NCI-H2171 treated with DMSO at 0.1 percent for 48 hours (cell line): Measurements from ENCODE around the gene CACNA1C.

ENCODE experiments used
- DNase-seq: peaks from one replicate; lab custom pipeline; 2025; lab: John Stamatoyannopoulos, UW

The CACNA1C gene

DNA sequence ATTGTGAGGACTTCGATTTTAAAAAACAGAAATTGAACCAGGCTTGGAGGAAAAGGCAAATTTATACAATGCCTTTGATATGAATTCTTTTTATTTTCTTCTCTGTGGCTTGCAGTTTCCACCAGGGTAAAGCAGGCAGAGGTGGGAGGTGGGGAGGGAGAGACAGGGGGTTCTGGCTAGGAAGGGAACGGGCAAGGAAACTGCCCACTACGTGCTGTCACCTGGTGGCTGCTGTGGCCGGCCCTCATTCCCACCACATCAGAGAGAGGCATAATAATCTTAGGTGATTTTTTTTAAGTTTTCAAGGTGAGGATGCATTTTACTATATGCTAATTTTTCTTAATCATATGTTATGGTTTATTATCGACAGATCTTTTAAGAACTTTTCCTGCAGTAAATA, 145.8 kb downstream of the CACNA1C start:
- no peak for DNase-seq

DNA sequence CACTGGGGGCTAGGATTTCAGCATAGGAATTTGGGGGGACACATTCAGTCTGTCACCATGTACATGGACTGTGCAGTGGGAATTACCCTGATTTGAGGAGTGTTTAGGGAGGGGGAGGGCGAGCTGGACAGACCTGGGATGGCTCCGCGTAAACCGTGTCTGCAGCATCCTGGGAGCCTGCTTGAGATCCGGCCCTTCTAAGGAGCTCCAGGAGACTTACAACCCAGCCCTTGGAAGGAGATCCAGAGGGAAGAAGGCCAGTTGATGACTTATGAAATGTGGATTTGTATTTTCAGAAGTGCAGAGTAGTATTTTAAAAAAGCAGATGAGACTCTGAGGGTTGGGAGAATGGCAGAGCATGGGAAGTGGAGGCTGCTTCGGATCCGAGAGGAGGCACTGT, 153.2 kb downstream of the CACNA1C start:
- no peak for DNase-seq

DNA sequence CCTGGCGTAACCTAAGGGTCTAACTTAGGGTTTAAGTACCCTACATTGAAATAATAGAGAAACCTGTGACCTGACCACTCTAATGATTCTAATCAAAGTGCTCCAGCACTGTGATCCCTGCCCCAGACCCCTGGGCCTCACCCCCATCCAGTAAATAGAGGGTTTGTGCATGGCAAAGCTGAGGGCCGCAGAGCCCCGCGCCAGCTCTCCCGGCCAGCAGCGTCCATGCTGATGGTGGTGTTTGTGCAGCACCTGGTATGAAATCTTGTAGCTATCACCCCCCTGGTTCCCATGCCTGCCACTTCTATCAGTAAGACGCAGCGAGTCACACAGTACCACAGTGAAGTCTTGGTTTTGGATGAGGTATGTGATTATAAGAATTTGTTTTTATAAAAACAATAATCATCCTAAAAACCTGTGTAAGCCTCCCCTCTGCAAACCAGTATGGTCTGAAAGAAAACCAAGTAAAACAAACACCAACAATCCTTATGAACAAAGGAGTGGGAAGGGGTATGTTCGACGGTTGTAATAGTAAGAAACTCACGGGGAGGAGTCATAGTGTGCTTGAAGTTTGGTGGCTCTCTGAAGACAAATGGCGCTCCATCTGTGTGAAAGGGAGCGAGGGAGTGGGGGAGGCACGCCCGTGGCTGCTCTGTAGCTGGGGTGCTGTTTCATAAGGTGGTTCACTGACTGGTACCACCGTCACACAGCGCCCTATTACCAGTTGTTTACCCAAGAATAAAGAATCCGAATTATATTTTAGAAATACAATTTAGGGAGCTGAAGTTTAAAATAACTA, 156.2 kb downstream of the CACNA1C start:
- DNase-seq: no peak

DNA sequence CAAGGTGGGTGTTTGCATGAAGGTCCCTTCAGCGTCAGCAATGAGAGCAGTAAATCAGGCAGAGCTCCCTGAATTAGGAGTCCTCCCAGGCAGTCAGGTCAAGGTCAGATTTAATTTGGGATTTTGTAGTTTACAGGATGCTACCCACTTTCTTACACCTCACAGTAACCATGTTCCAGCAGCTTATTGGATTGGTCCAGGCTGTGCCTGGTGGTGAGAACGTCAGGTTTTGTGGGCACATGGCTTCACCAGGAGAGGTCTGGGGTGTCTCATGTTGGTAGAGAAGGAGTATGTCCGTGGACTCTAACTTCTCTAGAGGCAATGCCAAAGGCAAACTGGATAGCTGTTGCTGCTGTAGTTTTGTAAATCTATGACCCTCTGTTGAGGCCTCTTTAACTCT, 158.3 kb downstream of the CACNA1C start:
- DNase-seq: no peak

DNA sequence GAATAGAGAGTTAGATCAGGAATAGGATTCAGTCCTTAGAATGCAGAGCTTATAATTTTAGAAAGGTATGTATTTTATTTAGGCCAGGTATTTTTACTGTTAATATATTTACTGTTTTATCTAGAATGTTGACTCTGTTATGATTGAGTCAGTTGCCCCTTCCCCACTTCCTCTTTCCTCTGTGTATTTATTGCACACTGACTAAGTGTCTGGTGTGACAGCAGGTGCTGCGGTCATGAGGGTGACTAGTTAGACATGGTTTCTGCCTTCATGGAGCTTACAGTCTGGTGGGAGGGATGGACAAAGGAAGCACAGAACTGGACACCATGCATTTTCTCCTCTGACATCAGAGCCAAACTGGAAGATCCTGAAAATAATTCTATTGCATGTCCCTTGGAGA, 159.8 kb downstream of the CACNA1C start:
- no peak for DNase-seq

DNA sequence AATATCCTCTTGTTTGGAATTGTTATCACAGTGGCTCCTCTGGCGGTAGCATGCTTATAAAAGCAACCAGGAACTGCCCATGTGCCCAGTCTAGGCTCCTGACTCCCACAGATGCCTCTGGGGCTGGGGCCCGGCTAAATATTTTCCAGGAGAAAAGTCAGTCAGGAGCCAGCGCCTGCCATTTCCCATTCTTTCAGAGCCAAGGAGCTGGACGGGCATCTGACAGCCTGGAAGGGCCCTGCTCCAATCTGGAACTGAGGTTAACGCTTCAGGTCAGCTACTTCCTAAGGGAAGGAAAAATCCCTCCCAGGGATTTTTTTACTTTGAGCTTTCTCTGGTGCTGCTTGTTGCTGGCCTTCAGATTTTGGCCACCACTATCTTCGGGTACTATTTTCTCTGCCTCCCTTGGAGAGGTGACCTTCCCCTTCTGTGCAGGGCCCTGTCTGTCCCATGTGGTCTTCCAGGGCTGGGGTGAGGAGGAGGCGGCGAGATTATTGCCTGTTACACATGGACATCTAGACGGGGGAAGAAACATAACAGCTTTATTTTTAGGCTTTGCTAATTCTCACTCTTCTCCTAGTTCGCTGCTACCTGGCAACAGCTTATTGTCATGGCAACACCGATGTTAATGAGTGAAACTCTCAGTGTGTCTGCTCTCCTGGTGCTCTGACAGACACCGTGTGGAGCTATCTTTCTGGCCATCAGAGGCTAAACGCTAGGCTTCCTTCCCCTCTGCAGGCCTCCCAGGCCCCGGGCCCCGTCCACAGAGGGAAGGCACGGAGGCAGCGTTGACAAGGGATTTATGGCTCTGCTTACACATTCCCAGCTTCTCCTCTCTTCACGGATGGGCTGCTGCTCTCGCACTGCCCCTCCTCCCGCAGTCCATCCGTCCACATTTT, 160.4 kb downstream of the CACNA1C start:
- no peak for DNase-seq

DNA sequence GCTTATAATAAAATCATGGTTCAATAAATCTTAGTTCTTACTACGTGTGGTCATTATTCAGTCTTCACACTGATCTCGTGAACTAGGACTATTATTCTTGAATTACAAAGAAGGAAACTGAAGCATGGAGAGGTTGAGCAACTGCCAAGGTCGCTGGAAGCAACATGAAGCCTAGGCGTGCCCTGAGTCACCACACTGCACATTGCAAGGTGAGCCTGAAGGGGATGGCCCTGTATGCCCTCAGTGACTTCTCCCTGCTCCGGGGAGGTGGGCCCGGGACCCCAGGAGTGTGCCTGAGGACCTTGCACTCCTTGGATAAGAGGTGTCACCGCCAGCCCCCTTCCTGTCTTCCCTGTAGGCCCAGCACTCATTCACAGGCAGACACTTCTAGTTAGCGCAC, 161.6 kb downstream of the CACNA1C start:
- DNase-seq: no peak

DNA sequence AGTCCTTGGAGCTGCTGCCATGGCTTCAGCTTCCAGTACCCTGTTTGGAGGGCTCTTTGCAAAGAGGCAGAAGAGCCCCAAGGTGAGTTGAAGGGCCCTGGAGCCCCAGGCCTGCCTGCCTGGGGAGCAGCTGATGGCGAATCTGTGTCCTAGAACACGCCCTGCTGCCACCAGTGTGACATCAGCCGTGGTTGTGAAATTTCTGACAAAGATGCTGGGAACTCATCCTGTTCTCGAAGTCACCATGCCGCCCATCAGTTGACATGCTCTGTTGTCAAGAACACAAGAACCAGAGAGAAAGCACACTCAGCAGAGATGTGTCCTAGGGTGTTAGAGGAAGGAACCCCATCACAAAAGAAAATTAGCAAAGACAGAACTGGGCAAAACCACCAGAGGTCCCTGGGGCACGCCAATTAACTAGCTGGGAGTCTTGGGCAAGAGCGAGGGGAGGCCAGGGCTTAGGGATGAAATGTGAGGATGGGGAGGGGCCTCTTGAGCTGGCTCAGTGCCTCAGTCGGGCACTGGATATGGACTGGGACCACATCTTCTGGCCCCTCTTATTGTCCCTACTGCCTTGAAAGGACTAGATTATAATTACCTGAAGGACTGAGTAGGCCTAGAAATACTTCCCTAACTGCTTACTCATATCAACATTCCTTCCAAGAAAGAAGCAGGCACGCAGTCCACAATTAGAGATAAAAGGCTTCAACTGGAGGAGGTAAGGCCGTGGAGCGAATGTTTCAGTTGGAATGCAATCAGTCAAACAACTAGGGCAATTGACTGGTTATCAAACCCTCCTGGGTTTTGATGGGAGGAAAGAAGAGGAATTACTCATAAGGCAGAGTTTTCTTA, 163.1 kb downstream of the CACNA1C start:
- DNase-seq: no peak

DNA sequence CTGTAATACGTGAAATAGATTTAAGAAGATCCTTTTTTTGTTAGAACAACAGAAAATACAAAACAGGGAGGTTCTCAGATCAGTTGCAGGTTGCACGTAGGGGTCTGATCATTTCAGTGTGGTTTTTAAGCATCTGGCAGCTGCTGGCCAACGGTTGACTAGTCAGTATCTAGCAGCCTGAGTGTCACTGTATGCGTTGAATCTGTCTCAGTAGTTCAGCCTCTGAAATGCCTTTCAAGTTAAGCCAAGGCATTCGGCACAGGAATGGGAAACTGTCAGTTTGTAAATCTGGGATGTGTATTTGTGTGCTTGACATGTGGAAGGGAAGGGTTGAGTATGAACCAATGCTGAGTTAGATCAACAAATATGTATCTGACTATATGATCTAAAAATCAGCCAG, 165.9 kb downstream of the CACNA1C start:
- DNase-seq: no peak

DNA sequence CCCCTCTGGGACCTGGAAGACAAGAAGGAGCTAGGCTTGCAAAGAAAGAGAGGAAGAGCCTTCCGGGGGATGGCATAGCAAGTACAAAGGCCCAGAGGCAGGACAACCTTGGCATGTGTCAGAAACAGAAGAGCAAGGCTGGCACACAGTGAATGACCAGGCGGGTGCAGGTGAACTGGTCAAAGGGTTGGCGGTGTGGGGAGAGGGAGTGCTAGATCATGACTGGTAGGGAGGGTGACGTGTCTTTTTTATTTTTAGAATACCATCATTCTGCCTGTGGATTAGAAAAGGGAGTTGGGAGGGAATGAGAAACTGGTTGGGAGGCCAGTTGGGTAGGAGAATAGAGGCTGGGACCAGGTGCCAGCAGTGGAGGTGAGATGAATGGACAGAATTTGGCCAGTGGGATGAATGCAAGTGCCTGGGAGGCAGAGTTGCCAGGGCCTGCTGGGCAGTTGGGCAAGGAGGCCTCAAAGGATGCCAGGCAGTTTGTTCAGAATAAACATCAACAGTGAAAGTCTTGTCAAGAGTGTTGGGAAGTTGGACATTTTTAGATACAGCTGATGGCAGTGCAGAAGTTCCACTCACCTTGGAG, 168.3 kb downstream of the CACNA1C start:
- DNase-seq: no peak

DNA sequence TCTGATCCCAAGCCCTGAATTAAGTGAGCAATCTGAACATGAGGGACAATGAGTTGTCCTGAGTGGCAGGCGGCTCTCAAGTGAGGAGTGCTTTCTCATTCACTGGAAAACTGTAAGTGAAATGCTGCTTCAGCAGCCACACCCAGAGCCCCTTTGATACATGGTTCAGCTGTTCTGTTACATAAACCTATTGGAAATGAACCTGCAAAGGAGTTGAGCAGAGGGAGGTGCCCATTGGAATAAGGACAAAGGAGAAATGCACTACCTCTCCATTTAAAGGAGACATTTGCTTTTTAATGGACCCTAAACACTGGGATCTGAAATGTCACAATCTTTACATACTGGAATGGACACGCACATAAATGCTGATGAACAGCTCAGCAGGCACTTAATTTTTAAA, 169.9 kb downstream of the CACNA1C start:
- DNase-seq: no peak

DNA sequence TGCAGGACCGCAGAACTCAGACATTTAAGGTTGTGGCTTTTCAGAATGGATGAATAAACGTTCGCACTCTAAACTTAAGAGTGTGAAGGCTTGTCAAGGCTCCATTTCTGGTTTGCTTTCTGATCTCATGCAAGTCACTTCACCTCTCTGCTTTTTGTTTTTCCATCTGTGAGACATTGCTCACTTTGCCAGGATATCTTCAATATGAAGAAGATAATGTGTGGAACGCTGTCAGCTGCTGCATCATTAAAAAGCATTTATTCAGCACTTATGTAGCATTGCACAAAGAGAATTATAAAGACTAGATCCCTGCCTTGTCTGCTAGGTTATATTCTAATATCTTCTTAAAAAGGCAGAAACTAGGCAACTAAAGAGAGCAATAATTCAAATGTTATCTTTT, 172.2 kb downstream of the CACNA1C start:
- no peak for DNase-seq

DNA sequence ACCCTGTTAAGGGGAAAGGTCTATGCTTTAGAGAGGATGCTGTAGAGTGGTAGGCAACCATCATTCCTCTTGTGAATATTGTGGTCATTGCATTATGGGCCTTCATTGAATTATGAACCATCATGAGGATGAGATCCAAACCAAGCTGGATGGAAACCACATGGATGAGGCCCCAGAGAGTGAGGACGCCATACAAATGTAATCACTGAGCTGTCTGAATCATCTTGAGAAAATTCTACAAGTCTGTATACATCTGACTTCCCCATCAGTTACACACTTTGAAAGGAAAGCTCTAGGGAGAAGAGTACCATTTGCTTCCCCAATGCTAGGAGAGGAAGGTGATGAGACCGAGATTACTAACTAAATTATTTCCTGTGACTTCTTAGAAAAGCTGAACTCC, 172.9 kb downstream of the CACNA1C start:
- no peak for DNase-seq

DNA sequence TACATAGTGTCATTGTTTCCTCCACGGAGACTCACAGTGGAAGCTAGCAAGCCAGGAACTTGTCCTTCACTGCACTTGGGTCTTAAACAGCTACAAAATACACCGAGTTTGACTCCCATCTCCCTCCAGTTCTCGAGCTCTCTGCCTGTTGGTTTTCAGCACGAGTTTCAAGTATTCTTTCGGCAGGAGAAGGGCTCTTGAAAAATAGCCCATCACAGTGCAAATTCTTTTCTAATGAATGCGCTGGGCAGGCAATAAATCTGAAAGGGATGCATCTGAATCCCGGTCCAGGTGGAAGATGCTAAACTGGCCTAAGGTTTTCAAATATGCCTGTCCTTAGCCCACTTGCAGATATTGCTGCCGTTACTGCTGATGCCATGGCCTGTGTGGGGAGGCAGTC, 173.9 kb downstream of the CACNA1C start:
- DNase-seq: no peak

DNA sequence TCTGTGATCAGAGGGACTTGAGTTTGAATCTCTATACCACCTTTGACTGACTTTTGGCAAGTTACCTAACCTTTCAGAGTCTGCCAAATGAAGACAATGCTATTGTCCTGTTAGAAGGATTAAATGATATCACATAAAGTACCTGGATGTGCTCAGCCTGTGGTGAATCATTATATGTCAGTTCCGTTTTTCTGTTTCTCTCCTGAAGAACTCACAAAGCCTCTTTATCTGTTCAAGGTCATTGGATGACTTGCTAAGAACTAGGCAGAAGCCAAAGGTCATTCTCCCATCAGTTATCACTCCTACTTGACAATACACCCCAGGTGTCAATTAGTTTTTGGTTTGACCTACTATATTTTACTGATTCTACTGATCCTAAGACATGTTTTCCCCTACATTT, 174.6 kb downstream of the CACNA1C start:
- DNase-seq: no peak

DNA sequence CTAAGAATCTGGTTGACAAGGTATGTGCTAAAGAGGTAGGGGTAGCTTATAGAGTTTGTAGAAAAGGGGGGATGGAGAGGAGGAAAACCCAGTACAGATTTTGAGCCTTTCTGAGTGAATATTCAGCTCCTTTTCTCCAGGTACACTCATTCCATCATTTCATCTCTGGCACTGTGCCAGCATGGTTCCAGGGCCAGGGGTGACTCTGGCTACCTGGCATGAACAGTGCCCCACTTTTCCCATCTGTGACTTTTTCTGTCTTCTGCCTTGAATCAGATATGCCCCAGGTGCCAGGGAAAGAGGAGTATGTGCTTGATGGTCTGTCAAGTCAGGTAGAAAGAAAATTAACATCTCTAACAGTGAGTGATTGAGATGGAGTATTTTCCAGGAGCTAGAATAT, 175.7 kb downstream of the CACNA1C start:
- DNase-seq: peak; percentile 20

DNA sequence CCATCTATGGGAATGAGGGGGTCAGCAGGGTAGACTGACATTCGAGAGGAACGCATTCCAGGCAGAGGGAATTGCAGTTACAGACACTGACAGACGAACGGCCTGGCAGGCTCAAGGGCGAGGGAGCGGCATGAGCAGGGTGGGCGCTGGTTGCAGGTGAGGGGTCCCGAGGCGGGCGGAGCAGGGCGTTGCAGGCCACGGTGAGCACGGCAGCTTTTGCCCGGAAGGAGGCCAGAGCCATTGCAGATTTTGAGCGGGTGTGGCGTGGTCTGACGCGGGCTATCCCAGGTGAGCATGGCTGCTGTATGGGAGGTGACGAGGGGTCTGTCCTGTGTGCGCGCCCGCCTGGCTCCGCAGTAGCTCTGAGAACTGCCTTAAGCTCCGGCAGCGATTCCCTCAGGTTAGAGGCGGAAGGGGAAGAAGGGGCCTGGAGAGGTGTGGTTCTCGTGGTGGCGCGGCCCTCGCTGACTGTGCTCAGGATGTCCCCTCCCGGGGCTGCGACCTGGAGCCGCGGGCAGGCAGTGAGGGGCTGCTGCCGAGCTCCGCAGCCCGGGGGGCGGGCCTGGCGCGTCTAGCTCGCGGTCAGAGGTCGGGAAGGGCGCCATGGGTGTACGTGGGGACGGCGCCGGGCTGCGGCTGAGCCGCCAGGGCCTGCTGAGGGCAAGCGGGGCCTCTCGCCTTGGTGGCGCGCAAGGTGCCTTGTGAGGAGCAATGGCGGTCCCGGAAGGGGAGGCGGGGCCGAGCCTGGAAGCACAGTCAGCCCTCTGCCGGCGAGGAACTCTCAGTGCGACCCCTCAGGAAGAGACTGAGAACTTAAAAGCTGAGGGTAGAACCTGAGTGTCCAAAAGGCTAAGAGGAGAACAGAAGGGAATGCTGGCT, 177.1 kb downstream of the CACNA1C start:
- no peak for DNase-seq

DNA sequence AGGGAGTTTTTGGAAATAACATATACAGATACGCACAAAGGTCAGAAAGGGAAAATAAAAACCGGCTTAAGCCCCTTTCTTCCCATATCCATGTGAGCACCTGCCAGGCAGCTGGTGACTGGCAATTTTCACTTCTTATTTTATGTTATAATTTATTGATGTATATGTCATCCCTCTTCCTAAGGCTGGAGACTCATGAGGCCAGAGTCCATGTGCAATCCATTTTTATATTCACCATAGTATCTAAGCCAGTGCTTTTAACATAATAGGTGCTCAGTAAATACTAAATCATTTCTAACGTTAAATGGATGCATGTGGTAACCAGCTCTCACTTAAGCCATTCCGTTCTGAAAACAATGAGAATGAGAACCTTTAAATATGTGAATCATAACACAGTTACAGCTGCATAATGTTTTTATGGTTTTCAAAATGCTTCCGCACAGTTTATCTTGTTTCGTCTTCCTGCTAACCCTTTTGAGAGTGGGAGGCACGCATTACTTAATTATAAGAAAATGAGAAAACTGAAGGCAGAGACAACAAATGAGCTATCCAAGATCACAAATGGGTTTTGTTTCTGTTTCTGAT, 178.3 kb downstream of the CACNA1C start:
- DNase-seq: no peak

DNA sequence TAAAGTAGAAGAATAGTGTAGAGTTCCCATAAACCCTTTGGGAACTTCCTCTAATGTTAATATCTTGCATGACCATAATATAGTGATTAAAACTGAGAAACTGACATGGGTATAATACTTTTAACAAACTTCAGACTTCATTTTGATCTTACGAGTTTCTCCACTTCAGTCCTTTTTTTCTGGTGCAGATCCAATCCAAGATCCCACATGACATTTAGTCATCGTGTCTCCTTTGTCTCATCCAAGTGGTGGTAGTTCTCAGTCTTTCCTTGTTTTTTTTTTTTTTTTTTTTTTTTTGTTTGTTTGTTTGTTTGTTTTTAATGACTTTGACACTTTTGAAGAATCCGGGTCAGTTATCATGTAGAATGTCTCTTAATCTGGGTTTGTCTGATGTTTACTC, 179.2 kb downstream of the CACNA1C start:
- no peak for DNase-seq

DNA sequence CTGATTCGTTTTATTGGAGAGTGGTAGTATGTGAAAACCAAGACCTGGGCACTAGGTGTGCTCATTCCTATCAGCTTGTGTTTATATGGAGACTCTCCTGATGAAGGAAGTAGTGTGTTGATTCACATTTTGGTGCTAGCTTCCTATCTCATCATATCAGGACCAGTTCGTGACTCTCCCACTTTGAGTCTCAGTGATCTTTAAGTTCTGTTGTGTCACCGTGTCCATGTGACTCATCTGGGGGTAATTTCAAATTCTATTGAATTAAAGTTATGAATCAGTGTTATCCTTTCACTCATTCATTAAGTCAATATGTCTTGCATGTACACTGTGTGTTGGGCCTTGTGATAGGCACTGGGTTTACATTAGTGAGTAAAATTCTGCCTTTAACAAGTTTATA, 180.2 kb downstream of the CACNA1C start:
- no peak for DNase-seq

DNA sequence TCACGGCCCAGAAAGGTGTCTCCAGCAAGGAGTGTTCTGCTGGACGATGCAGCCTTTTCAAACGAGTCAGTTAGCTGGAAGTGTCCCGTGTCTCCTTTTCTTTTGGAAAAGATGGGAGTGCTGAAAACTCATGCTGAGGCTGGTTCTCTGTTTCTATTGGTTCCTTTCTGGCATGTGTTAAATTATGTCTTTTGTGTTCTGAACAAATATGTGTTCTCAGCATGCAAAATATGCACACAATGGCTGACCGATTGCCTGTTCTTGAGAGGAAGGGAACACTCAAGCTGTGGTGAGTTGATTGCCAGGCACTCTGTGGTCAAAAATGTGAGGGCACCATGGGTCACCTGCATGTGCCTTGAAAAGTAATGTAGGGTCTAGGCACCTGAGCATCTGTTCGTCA, 181.3 kb downstream of the CACNA1C start:
- DNase-seq: no peak
